ENCODE results near the gene DRG2.

DNA sequence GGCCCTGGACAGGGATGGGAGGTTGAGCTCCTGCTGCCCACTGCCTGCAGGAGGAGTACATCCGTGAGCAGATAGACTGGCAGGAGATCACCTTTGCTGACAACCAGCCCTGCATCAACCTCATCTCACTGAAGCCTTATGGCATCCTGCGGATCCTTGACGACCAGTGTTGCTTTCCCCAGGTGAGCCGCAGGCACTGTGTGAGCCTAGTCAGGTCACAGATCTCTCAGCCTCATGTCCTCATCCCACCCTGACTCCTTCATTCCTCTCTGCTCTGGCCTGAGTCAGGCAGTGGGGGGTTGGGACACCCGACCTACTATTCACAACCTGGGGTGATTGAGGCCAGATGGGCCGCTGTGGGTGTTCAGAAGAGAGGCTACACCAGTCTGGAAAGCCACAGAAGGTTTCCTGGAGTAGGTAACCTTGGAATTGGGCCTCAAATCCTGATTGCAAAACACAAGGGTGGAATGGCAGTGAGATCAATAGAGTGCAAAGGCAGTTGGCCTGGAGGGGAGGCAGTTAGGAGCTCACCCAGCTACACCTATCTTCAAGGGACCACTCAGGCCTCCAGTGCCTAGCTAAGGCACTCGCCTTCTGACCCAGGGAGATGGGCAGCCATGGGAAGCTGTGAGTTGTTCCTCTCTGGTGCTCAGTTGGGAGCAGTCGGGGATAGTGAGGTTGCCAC lies 50.5 kb downstream of the DRG2 start:
- TF ChIP-seq POLR2A (IDR thresholded peaks at IDR 0.05; ENCODE audit: low read depth, low read length): no peak
- TF ChIP-seq EZH2 (IDR thresholded peaks at IDR 0.05; ENCODE audit: borderline replicate concordance, low read depth, low read length, severe bottlenecking): no peak
- TF ChIP-seq, protein P1, sequence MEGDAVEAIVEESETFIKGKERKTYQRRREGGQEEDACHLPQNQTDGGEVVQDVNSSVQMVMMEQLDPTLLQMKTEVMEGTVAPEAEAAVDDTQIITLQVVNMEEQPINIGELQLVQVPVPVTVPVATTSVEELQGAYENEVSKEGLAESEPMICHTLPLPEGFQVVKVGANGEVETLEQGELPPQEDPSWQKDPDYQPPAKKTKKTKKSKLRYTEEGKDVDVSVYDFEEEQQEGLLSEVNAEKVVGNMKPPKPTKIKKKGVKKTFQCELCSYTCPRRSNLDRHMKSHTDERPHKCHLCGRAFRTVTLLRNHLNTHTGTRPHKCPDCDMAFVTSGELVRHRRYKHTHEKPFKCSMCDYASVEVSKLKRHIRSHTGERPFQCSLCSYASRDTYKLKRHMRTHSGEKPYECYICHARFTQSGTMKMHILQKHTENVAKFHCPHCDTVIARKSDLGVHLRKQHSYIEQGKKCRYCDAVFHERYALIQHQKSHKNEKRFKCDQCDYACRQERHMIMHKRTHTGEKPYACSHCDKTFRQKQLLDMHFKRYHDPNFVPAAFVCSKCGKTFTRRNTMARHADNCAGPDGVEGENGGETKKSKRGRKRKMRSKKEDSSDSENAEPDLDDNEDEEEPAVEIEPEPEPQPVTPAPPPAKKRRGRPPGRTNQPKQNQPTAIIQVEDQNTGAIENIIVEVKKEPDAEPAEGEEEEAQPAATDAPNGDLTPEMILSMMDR (IDR thresholded peaks at IDR 0.05; ENCODE audit: extremely low read depth in 1 of 2, insufficient read depth in 1 of 2, low read depth in 1 of 2, low read length in 2 of 2): no peak
- TF ChIP-seq, protein P2, sequence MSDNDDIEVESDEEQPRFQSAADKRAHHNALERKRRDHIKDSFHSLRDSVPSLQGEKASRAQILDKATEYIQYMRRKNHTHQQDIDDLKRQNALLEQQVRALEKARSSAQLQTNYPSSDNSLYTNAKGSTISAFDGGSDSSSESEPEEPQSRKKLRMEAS (IDR thresholded peaks at IDR 0.05; ENCODE audit: insufficient read depth, insufficient read length): no peak
- no peak for TF ChIP-seq POLR2AphosphoS5 (IDR thresholded peaks at IDR 0.05; ENCODE audit: insufficient read depth, low read depth, low read length)
- no peak for TF ChIP-seq MYC (IDR thresholded peaks at IDR 0.05; ENCODE audit: low read depth, low read length)
